ENCODE data around the gene ABCE1. TPM values are rescaled to one million over a fixed set of nuclear protein-coding genes. Genes with fewer than 3 reads are reported as not detected.

The ABCE1 gene
- total and polyA plus RNA-seq, 2 experiments from 2014 or later = 70.3 to 185 TPM

DNA sequence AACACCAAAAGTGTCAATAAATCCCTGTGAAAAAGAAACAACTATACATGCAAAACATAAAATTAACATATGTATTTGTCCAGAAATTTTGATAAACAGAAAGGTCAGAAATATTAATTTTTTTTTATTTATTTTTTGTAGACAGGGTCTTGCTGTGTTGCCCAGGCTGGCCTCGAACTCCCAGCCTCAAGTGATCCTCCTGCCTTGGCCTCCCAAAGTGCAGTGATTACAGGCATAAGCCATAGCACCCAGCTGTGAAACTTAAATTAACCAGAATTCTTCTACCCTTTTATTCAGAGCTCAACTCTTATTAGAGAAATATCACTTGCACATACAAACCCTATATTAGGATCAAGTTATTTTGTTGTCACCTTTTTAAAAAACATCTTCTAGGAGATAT lies 16.4 kb upstream of the ABCE1 start:
- Histone ChIP-seq H3K27ac (ENCODE audit: low read depth) (no peak overlapping the region), H3K79me2 (replicated peaks; ENCODE audit: insufficient read depth) (peaks cover 62% of the 10 kb centered on the region), H3K27me3 (ENCODE audit: insufficient read depth) (no peaks in the 10 kb centered on the region), H3F3A (replicated peaks; ENCODE audit: low read depth) (no peaks in the 10 kb centered on the region), H4K20me1 (replicated peaks; ENCODE audit: insufficient read depth) (no peaks in the 10 kb centered on the region; the same call in 1 of the 2 replicates), H3K4me2 (no peak overlapping the region), H3K4me1 (ENCODE audit: insufficient read depth) (no peaks in the 10 kb centered on the region), H3K9me2 (ENCODE audit: insufficient read depth) (no peaks in the 10 kb centered on the region), H3K4me3 (no peak overlapping the region), H3K36me3 (ENCODE audit: insufficient read depth) (no peaks in the 10 kb centered on the region; the same call in 1 of the 2 replicates), H2AFZ (no peak overlapping the region)
- H3K4me3 Mint-ChIP-seq = no peak overlapping the region
- ATAC-seq = no peak
- H3K36me3 Mint-ChIP-seq (ENCODE audit: low read depth) = peaks cover 42% of the 10 kb centered on the region
- no peaks in the 10 kb centered on the region; the same call in 2 of the 3 replicates for H3K4me1 Mint-ChIP-seq
- H3K9me3 Mint-ChIP-seq = peaks cover 6% of the 10 kb centered on the region; the same call in 2 of the 3 replicates
- no peaks in the 10 kb centered on the region for H3K27me3 Mint-ChIP-seq (ENCODE audit: insufficient read depth, low read depth, poor library complexity)
- H3K27ac Mint-ChIP-seq = no peak overlapping the region
- no peak for TF ChIP-seq ZNF331 (CRISPR knock-in tag; IDR thresholded peaks at IDR 0.05; ENCODE audit: low read depth)
- TF ChIP-seq, protein P1, sequence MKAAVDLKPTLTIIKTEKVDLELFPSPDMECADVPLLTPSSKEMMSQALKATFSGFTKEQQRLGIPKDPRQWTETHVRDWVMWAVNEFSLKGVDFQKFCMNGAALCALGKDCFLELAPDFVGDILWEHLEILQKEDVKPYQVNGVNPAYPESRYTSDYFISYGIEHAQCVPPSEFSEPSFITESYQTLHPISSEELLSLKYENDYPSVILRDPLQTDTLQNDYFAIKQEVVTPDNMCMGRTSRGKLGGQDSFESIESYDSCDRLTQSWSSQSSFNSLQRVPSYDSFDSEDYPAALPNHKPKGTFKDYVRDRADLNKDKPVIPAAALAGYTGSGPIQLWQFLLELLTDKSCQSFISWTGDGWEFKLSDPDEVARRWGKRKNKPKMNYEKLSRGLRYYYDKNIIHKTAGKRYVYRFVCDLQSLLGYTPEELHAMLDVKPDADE (IDR thresholded peaks at IDR 0.05) = no peak
- no peak for DNase-seq (ENCODE audit: low spot score)

DNA sequence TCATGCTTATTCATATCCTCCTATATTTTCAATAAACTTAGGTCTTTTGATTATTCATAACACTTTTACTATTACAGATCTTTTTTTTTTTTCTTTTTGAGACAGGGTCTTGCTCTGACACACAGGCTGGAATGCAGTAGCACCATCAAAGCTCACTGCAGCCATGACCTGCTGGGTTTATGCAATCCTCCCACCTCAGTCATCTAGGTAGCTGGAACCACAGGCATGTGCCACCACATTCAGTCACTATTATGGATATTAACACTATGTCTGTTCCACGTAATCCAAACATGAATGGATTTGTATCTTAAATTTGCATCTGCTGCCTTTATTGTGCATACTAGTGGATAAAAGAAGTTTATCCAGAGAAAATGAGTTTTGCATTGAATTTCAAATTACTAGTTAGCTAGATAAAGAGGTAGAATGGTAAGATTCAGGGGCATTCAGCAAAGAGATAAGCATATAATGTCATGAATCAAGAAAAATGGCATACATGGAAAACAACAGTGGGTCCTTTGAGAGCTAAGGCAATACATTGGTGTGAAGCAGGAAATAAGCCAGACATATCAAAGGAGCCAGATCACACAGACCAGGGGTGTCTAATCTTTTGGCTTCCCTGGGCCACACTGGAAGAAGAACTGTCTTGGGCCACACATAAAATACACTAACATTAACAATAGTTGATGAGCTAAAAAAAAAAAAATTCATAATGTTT lies 14.1 kb upstream of the ABCE1 start:
- DNase-seq (ENCODE audit: low spot score) (no peak), ATAC-seq (no peak)
- Mint-ChIP-seq H3K27ac (no peak overlapping the region), H3K36me3 (ENCODE audit: low read depth) (peaks cover 30% of the 10 kb centered on the region), H3K4me3 (no peak overlapping the region), H3K27me3 (ENCODE audit: insufficient read depth, low read depth, poor library complexity) (no peaks in the 10 kb centered on the region), H3K4me1 (no peaks in the 10 kb centered on the region; the same call in 2 of the 3 replicates), H3K9me3 (no peaks in the 10 kb centered on the region)
- no peaks in the 10 kb centered on the region for H3K27me3 ChIP-seq (ENCODE audit: insufficient read depth)
- no peak overlapping the region for H3K4me2 ChIP-seq
- no peaks in the 10 kb centered on the region for H3F3A ChIP-seq (replicated peaks; ENCODE audit: low read depth)
- no peaks in the 10 kb centered on the region for H4K20me1 ChIP-seq (replicated peaks; ENCODE audit: insufficient read depth)
- no peak overlapping the region for H3K27ac ChIP-seq (ENCODE audit: low read depth)
- H3K9me2 ChIP-seq (ENCODE audit: insufficient read depth) = no peaks in the 10 kb centered on the region
- H3K79me2 ChIP-seq (replicated peaks; ENCODE audit: insufficient read depth) = peaks cover 57% of the 10 kb centered on the region
- no peak overlapping the region for H3K4me3 ChIP-seq
- H3K36me3 ChIP-seq (ENCODE audit: insufficient read depth) = no peaks in the 10 kb centered on the region; the same call in 1 of the 2 replicates
- H2AFZ ChIP-seq = no peak overlapping the region
- no peaks in the 10 kb centered on the region for H3K4me1 ChIP-seq (ENCODE audit: insufficient read depth)
- TF ChIP-seq NANOG (IDR thresholded peaks at IDR 0.05; ENCODE audit: borderline replicate concordance) (no peak), STAT1 (IDR thresholded peaks at IDR 0.05; ENCODE audit: unreplicated experiment) (no peak), ZNF331 (CRISPR knock-in tag; IDR thresholded peaks at IDR 0.05; ENCODE audit: low read depth) (no peak)
- TF ChIP-seq, protein P2, sequence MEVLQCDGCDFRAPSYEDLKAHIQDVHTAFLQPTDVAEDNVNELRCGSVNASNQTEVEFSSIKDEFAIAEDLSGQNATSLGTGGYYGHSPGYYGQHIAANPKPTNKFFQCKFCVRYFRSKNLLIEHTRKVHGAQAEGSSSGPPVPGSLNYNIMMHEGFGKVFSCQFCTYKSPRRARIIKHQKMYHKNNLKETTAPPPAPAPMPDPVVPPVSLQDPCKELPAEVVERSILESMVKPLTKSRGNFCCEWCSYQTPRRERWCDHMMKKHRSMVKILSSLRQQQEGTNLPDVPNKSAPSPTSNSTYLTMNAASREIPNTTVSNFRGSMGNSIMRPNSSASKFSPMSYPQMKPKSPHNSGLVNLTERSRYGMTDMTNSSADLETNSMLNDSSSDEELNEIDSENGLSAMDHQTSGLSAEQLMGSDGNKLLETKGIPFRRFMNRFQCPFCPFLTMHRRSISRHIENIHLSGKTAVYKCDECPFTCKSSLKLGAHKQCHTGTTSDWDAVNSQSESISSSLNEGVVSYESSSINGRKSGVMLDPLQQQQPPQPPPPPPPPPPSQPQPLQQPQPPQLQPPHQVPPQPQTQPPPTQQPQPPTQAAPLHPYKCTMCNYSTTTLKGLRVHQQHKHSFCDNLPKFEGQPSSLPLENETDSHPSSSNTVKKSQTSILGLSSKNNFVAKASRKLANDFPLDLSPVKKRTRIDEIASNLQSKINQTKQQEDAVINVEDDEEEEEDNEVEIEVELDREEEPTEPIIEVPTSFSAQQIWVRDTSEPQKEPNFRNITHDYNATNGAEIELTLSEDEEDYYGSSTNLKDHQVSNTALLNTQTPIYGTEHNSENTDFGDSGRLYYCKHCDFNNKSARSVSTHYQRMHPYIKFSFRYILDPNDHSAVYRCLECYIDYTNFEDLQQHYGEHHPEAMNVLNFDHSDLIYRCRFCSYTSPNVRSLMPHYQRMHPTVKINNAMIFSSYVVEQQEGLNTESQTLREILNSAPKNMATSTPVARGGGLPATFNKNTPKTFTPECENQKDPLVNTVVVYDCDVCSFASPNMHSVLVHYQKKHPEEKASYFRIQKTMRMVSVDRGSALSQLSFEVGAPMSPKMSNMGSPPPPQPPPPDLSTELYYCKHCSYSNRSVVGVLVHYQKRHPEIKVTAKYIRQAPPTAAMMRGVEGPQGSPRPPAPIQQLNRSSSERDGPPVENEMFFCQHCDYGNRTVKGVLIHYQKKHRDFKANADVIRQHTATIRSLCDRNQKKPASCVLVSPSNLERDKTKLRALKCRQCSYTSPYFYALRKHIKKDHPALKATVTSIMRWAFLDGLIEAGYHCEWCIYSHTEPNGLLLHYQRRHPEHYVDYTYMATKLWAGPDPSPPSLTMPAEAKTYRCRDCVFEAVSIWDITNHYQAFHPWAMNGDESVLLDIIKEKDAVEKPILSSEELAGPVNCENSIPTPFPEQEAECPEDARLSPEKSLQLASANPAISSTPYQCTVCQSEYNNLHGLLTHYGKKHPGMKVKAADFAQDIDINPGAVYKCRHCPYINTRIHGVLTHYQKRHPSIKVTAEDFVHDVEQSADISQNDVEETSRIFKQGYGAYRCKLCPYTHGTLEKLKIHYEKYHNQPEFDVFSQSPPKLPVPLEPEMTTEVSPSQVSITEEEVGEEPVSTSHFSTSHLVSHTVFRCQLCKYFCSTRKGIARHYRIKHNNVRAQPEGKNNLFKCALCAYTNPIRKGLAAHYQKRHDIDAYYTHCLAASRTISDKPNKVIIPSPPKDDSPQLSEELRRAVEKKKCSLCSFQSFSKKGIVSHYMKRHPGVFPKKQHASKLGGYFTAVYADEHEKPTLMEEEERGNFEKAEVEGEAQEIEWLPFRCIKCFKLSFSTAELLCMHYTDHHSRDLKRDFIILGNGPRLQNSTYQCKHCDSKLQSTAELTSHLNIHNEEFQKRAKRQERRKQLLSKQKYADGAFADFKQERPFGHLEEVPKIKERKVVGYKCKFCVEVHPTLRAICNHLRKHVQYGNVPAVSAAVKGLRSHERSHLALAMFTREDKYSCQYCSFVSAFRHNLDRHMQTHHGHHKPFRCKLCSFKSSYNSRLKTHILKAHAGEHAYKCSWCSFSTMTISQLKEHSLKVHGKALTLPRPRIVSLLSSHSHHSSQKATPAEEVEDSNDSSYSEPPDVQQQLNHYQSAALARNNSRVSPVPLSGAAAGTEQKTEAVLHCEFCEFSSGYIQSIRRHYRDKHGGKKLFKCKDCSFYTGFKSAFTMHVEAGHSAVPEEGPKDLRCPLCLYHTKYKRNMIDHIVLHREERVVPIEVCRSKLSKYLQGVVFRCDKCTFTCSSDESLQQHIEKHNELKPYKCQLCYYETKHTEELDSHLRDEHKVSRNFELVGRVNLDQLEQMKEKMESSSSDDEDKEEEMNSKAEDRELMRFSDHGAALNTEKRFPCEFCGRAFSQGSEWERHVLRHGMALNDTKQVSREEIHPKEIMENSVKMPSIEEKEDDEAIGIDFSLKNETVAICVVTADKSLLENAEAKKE (CRISPR knock-in tag; IDR thresholded peaks at IDR 0.05) = no peak
- TF ChIP-seq, protein P3, sequence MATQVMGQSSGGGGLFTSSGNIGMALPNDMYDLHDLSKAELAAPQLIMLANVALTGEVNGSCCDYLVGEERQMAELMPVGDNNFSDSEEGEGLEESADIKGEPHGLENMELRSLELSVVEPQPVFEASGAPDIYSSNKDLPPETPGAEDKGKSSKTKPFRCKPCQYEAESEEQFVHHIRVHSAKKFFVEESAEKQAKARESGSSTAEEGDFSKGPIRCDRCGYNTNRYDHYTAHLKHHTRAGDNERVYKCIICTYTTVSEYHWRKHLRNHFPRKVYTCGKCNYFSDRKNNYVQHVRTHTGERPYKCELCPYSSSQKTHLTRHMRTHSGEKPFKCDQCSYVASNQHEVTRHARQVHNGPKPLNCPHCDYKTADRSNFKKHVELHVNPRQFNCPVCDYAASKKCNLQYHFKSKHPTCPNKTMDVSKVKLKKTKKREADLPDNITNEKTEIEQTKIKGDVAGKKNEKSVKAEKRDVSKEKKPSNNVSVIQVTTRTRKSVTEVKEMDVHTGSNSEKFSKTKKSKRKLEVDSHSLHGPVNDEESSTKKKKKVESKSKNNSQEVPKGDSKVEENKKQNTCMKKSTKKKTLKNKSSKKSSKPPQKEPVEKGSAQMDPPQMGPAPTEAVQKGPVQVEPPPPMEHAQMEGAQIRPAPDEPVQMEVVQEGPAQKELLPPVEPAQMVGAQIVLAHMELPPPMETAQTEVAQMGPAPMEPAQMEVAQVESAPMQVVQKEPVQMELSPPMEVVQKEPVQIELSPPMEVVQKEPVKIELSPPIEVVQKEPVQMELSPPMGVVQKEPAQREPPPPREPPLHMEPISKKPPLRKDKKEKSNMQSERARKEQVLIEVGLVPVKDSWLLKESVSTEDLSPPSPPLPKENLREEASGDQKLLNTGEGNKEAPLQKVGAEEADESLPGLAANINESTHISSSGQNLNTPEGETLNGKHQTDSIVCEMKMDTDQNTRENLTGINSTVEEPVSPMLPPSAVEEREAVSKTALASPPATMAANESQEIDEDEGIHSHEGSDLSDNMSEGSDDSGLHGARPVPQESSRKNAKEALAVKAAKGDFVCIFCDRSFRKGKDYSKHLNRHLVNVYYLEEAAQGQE (IDR thresholded peaks at IDR 0.05; ENCODE audit: unreplicated experiment) = no peak
- TF ChIP-seq, protein P1 (IDR thresholded peaks at IDR 0.05) = no peak
